Ramos (cell line): ENCODE data around the gene TBC1D22B.
"Not testable (repeated sequence)": the region's sequence is repeated elsewhere in the genome, so short reads cannot be mapped to it uniquely, and the experiment has no call there.

ENCODE experiments used
- in situ Hi-C: fragments of 300-500 bp; cut with MboI; formaldehyde crosslinking; loops from one replicate; pipeline ENCODE4 v1.14.3; 2022; ENCODE audit warnings: low sequenced_read_pairs; ENCODE audit not compliant: unreplicated experiment

The TBC1D22B gene

GRCh38 chr6:37317312-37318038, 59.9 kb downstream of the TBC1D22B start:
- in situ Hi-C loops, result no loop called here

GRCh38 chr6:37319156-37319555, 61.6 kb downstream of the TBC1D22B start:
- in situ Hi-C loops, result no loop called here

- in situ Hi-C loops, result no loop called here
Observed at GRCh38 chr6:37319856-37320480, 62.4 kb downstream of the TBC1D22B start.

GRCh38 chr6:37320646-37321045, 63.1 kb downstream of the TBC1D22B start:
- in situ Hi-C loops, result no loop called here

- in situ Hi-C loops, result no loop called here
Observed at GRCh38 chr6:37321101-37321500, 63.5 kb downstream of the TBC1D22B start.

- in situ Hi-C loops, result no loop called here
Observed at GRCh38 chr6:37321516-37322415, 64.2 kb downstream of the TBC1D22B start.

GRCh38 chr6:37323580-37323979, 66.0 kb downstream of the TBC1D22B start:
- in situ Hi-C loops, result no loop called here

- in situ Hi-C loops, result no loop called here
Observed at GRCh38 chr6:37324131-37325033, 66.8 kb downstream of the TBC1D22B start.

- in situ Hi-C loops, result not testable (repeated sequence)
Observed at GRCh38 chr6:37330345-37330744, 72.8 kb downstream of the TBC1D22B start.

GRCh38 chr6:37331047-37331446, 73.5 kb downstream of the TBC1D22B start:
- in situ Hi-C loops, result no loop called here

GRCh38 chr6:37332894-37333293, 75.3 kb downstream of the TBC1D22B start:
- in situ Hi-C loops, result no loop called here

- in situ Hi-C loops, result no loop called here
Observed at GRCh38 chr6:37334047-37334446, 76.5 kb downstream of the TBC1D22B start.

- in situ Hi-C loops, result not testable (repeated sequence)
Observed at GRCh38 chr6:37338317-37338716, 80.7 kb downstream of the TBC1D22B start.

- in situ Hi-C loops, result no loop called here
Observed at GRCh38 chr6:37338745-37339255, 81.2 kb downstream of the TBC1D22B start.

GRCh38 chr6:37339741-37340638, 82.4 kb downstream of the TBC1D22B start:
- in situ Hi-C loops, result no loop called here

- in situ Hi-C loops, result no loop called here
Observed at GRCh38 chr6:37340639-37340943, 83.0 kb downstream of the TBC1D22B start.

GRCh38 chr6:37343248-37343647, 85.7 kb downstream of the TBC1D22B start:
- in situ Hi-C loops, result no loop called here

GRCh38 chr6:37344308-37344707, 86.7 kb downstream of the TBC1D22B start:
- in situ Hi-C loops, result no loop called here

GRCh38 chr6:37345804-37346203, 88.2 kb downstream of the TBC1D22B start:
- in situ Hi-C loops, result not testable (repeated sequence)
